GM18499 (cell line): ENCODE measurements around the gene ITGB6.
A peak's percentile ranks its signal among the peaks of the same experiment; 100 is the strongest.

Source experiments
- ATAC-seq: cut with Tn5 transposase; IDR thresholded peaks from one replicate; pipeline ENCODE4 v1.9.1; 2021; ENCODE audit warnings: moderate number of reproducible peaks; ENCODE audit not compliant: insufficient read depth, unreplicated experiment

The ITGB6 gene

GRCh38 chr2:160221391-160222276 is 21.6 kb upstream of the ITGB6 start:
- ATAC-seq, result no peak

DNA sequence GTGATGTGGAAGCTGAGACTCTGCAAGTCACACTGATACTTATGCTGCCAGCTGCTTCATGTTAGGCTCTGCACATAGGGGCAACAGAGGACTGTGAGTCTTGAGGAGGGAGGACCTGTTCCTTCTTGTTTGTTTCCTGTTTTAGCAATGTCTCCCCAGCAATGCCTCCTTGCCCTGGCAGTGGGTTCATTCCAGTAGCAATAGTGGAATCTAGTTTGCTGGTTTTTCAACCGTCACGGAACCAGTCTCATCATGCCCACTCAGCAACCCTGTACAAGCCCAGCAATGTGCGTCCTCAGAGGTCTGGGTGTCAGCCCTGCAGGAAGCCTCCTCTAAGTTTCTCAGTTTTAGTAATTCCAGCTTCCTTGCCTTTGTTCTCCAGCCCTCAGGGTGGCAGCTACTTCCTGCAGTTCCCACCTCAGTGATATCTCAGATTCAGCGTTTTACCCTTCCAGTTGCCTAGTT is 20.5 kb upstream of the ITGB6 start:
- no peak for ATAC-seq

DNA sequence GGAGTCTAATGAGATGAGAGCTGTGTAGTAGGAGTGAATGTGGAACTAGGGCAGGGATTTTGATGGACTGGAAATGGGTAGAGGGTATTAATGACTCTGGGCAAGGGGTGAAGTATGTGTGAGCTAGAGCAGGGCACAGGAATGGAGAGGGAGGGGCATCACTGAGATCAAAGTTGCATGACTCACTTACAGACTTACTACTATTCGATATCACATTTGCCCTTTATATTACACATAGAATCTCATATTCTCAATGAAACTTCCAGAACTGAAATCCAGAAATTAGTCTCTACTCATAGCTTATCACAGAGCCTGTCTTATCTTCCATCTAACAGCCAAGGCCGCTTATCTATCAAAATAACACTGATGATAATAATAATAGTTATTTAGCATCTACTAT is 20.0 kb upstream of the ITGB6 start:
- ATAC-seq, result no peak

DNA sequence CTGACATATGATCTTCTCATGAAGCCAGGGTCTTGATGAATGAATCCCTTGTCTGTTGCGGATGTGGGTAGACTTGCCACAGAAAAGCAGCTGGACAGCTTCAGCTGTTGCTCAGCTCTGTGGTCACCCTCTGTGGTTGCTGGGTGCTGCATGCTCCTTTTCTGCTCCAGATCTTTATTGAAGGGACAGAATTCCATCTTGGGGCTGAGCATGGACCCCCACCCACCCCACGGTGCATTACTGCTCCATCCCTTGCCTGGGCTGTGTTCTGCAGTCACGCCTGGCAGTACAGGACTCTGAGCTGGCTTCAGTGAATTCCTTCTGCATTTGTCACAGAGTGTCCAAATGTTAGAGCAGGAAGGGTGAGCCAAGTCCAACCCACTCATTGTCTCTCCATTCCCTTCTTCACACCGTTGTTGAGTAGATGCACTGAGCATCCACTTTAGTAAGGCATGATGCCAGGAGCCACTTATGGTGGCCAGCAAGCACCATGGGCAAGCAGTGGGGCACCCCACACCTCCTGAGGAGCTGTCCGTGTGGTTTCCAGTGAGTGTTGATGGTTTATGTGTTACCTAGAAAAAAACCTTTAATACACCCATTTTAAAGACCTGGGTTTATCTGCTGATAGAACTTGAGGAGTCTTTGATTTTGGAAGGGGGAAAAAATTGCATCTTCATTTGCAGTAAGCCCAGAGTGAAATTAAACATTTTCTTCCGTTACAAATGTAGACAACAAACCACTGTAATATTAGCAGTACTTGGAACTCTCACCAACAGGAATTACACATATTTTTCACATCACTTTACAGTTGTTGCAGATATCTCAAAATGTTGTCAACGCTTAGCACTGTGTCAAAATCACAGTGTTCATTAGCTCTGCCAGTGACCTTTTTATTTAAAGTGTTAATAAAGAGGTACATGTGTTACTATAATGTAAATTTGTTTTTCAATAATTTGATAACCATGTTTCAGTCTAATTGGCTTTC is 14.7 kb upstream of the ITGB6 start:
- ATAC-seq, result no peak

DNA sequence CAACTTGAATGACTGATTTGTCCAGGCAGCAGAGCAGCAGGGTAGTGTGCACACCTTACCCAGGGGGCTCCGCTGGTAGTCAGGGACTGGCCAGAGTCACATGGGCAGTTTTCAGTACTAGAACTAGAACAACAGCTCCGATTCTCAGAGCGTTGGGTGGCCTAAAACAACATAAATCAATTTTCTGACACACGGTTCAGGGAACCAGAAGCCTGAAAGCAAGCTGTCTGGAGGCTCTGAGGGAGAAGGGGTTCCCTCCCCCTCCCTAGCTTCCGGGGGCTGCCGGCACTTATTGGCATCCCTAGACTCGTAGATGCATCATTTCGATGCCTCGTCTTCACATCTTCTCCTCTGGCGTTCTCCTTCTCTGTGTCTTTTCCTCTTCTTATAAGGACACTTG is 13.4 kb upstream of the ITGB6 start:
- ATAC-seq, result no peak

GRCh38 chr2:160210599-160211138 is 10.6 kb upstream of the ITGB6 start:
- peak; percentile 95 for ATAC-seq

- ATAC-seq, result no peak
Observed at GRCh38 chr2:160209516-160209856, 9.4 kb upstream of the ITGB6 start.

DNA sequence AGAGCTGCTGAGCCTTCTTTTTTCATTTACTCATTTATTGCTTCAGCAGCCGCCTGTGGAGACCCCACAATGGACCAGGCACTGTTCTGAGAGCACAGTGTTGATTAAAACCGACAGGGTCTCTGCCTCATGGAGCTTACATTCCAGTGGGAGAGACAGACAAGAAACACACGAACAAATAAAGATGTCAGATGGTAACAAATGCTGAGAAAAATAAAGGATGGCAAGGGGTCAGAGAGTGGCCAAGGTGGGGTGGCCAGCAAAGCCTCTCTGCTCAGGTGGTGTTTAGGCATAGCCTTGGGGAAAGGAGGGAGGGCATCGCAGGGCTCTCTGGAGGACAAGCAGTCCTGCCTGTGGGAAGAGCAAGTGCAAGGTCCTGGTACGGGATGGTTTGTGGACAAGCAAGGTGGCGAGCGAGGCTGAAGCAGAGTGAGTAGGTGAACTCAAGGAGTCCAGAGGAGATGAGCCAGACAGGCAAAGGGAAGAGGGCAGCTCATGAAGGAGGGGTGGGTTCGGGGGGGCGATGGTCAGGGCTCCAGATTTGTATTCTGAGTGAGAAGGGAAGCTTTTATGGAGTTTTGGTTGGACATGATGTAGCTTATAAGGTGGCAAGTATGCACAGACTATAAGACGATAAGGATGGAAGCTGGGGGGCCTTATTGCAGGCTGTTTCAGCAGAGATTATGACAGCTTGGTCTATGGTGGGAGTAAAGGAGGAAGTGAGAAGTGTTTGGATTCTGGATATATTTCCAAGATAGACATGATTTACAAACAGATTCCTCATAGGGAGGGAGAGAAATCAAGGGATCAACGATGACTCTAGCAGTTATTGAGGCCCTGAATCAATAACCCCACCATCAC is 8.8 kb upstream of the ITGB6 start:
- ATAC-seq, result no peak

GRCh38 chr2:160207804-160208654 is 8.0 kb upstream of the ITGB6 start:
- ATAC-seq, result no peak

- ATAC-seq, result no peak
Observed at GRCh38 chr2:160207271-160207670, 7.2 kb upstream of the ITGB6 start.

- no peak for ATAC-seq
Observed at GRCh38 chr2:160206436-160206835, 6.4 kb upstream of the ITGB6 start.

DNA sequence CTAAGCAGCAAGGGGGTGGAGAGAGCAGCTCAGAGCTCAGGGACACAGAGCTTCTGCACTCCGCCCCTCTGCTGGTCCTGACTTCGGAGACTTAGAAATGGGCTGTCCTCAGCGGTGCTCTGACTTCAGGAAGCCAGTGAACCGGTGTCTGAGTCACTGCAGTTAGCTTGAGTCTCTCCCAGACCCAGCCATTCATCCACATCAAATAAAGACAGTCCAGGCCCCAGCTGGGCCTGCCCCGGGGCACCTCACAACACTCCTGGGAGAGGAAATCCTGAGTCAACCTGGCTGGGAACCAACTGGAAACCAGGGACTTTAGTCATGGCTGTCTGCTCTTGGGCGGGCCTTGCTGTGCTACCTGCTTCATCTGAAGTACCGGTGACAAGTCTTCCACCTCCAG is 5.4 kb upstream of the ITGB6 start:
- ATAC-seq, result no peak

DNA sequence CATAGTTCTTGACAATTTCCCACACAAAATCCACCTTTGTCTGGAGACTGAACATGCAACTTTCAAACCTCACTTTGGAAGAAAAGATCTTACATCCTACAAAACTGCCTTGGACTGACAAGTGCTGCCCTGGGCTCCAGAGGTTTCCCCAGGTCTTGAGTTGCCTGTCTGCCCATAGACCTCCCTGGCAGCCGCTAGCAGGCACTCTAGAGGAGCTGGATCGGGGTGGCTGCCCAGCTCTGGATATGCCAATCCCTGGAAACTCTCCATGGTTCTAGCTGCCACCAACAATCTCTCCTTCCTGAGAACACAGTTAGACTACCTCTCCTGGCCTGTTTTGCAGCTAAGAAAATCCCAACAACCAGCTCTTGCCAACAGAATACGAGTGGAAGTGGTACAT is 3.4 kb upstream of the ITGB6 start:
- no peak for ATAC-seq

- no peak for ATAC-seq
Observed at GRCh38 chr2:160203007-160203406, 2.9 kb upstream of the ITGB6 start.

DNA sequence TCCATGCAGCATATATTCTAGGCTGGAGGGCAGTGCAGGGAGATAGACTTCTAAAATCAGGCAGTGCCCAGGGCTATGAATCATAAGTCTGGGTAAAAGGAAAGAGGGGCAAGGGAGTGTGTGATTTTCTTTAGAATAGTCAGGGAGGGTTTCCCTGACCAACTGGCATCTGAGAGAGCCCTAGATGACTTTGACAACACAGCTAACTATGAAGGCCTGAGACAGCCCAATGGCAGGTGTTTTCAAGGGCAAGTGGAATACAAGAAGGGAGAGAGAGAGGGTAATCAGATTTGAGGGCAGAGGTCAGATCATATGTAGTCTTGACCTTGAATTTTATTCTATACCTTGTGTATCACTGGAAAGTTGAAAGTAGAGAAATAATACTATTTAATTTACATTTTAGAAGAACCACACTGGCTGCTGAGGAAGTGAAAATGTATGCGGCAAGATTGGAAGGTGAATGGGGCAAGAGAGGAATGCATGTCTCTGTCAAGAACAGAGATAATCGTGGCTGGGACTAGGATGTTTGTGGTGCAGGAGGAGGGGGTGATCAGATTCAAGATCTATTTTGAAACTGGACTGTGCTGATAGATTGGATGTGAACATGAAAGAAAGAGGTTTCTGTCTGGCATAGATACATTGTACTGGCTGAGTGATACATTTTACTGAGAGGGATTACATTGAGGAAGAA is 1.9 kb upstream of the ITGB6 start:
- ATAC-seq, result no peak

GRCh38 chr2:160200921-160201320 is 849 bp upstream of the ITGB6 start:
- ATAC-seq, result no peak

- no peak for ATAC-seq
Observed at GRCh38 chr2:160199053-160199452, 1.0 kb downstream of the ITGB6 start.

- no peak for ATAC-seq
Observed at GRCh38 chr2:160197587-160197986, 2.5 kb downstream of the ITGB6 start.

- no peak for ATAC-seq
Observed at GRCh38 chr2:160194946-160195345, 5.1 kb downstream of the ITGB6 start.
